ENCODE data around the gene SUV39H1. TPM values are rescaled to one million over a fixed set of nuclear protein-coding genes. Genes with fewer than 3 reads are reported as not detected.
A peak's percentile ranks its signal among the peaks of the same experiment; 100 is the strongest.

Gene SUV39H1
- total RNA-seq, 3 donors from 2014 or later (not counting 1 experiment from before 2014, with no cell fraction given), result 9.2 to 11.6 (median 11.0) TPM

DNA sequence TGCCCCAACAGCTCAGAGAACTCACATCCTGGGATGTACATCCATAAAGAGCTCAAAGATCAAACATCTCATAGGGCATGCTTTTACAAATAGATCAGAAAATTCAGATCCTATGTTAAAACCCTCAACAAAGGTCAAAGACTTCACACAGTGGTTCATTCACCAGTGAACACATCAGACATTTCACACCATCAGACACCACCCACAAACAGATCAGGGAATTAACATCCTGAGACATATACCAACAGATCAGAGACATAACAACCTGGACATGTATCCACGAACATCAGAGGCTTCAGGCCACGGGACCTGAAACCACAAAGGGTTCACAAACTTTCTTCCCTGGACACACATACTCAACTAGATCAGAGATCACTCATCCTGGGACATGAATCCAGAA, 23.4 kb downstream of the SUV39H1 start:
- intact Hi-C loops (cut with micrococcal nuclease), result loop anchor here (10.0 kb wide), 1 partner anchor 215 kb away; no protein-coding TSS in a partner anchor
- no peaks in the 10 kb centered on the region for H3K9me3 Mint-ChIP-seq
- H3K4me1 Mint-ChIP-seq, result peaks cover 21 to 40% of the 10 kb centered on the region in 2 donors
- TF ChIP-seq, protein P1, sequence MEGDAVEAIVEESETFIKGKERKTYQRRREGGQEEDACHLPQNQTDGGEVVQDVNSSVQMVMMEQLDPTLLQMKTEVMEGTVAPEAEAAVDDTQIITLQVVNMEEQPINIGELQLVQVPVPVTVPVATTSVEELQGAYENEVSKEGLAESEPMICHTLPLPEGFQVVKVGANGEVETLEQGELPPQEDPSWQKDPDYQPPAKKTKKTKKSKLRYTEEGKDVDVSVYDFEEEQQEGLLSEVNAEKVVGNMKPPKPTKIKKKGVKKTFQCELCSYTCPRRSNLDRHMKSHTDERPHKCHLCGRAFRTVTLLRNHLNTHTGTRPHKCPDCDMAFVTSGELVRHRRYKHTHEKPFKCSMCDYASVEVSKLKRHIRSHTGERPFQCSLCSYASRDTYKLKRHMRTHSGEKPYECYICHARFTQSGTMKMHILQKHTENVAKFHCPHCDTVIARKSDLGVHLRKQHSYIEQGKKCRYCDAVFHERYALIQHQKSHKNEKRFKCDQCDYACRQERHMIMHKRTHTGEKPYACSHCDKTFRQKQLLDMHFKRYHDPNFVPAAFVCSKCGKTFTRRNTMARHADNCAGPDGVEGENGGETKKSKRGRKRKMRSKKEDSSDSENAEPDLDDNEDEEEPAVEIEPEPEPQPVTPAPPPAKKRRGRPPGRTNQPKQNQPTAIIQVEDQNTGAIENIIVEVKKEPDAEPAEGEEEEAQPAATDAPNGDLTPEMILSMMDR (IDR thresholded peaks at IDR 0.05), result no peak
- H3K36me3 Mint-ChIP-seq, result no peaks in the 10 kb centered on the region
- peaks cover 35% of the 10 kb centered on the region for H3K4me1 ChIP-seq (ENCODE audit: control insufficient read depth, insufficient read depth, low read length)
- H3K27ac ChIP-seq (ENCODE audit: low read length), result peak overlapping the region; percentile 77
- H3K27me3 ChIP-seq (ENCODE audit: control insufficient read depth, insufficient read depth, low read length), result no peaks in the 10 kb centered on the region
- peak in 1 of 2 donors; percentile 32 for DNase-seq
- WGBS (ENCODE audit: insufficient coverage), result 33% methylated on average over 2 of the region's 2 CpGs
- no peaks in the 10 kb centered on the region for H3K36me3 ChIP-seq (ENCODE audit: control insufficient read depth, insufficient read depth, low read length)
- H3K27ac Mint-ChIP-seq, result no peak overlapping the region
- no peak overlapping the region for H3K4me3 ChIP-seq (ENCODE audit: low read length)
- no peaks in the 10 kb centered on the region for H3K9me3 ChIP-seq (ENCODE audit: control insufficient read depth, insufficient read depth, low read length)
- no peak overlapping the region for H3K4me3 Mint-ChIP-seq
- H3K27me3 Mint-ChIP-seq (ENCODE audit: low read depth in 2 of 2), result no peaks in the 10 kb centered on the region
- ATAC-seq, result peak; percentile 46 to 74 (median 65)

DNA sequence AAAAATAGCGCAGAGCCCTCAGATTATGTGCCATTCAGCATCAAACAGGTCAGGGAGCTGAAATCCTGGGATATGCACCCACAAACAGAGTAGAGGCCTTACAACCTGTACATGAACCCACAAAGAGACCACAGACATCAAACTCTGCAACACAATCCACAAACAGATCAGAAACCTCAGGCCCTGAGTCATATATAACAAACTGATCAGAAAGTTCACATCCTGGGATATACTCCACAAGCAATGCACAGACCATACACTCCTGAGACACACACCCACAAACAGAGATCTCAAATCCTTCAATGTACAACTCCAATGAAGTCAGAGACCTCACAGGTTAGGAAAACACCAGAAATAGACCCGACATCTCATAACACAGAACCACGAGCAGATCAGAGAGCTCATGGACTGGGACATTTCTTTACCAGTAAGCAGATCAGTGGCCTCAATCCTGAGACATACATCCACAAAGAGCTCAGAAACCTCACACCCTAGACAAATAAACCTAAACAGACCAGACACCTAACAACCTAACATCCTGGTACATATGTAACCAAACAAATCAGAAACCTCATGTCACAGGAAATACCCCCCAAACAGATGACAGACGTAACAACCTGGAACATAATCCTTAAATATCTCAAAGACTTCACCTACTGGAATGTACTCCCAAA, 24.2 kb downstream of the SUV39H1 start:
- peaks cover 31% of the 10 kb centered on the region for H3K4me1 ChIP-seq (ENCODE audit: control insufficient read depth, insufficient read depth, low read length)
- H3K4me3 ChIP-seq (ENCODE audit: low read length), result no peak overlapping the region
- Mint-ChIP-seq H3K27ac (no peak overlapping the region), H3K4me3 (no peak overlapping the region), H3K36me3 (no peaks in the 10 kb centered on the region), H3K9me3 (no peaks in the 10 kb centered on the region), H3K27me3 (ENCODE audit: low read depth in 2 of 2) (no peaks in the 10 kb centered on the region), H3K4me1 (peaks cover 14 to 37% of the 10 kb centered on the region in 2 donors)
- no peaks in the 10 kb centered on the region for H3K9me3 ChIP-seq (ENCODE audit: control insufficient read depth, insufficient read depth, low read length)
- H3K27ac ChIP-seq (ENCODE audit: low read length), result peak overlapping the region; percentile 77
- peak; percentile 62 to 75 (median 67) for ATAC-seq
- H3K27me3 ChIP-seq (ENCODE audit: control insufficient read depth, insufficient read depth, low read length), result no peaks in the 10 kb centered on the region
- TF ChIP-seq, protein P1 (IDR thresholded peaks at IDR 0.05), result no peak
- peak in 1 of 2 donors; percentile 49 for DNase-seq
- WGBS (ENCODE audit: insufficient coverage), result 40% methylated on average over 4 of the region's 4 CpGs
- no peaks in the 10 kb centered on the region for H3K36me3 ChIP-seq (ENCODE audit: control insufficient read depth, insufficient read depth, low read length)
- intact Hi-C loops (cut with micrococcal nuclease), result no loop called here

DNA sequence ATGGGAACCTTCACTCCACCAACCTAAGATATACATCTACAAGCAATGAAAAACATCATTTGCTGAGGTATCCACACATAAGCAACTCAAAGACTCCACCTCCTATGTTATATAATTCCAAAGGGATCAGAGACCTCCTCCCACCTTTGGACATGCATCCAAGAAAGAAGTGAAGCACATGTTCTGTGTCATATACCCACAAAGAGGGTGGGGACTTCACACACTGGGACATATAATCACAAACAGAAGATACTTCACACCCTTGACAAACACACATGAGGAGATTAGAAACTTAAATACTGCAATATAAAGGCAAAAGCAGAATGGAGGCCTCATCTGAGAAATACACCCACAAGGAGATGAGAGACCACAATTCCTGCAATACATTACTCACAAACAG, 25.4 kb downstream of the SUV39H1 start:
- TF ChIP-seq, protein P1 (IDR thresholded peaks at IDR 0.05), result no peak
- no peak overlapping the region for H3K4me3 Mint-ChIP-seq
- H3K27ac Mint-ChIP-seq, result no peak overlapping the region
- H3K27me3 ChIP-seq (ENCODE audit: control insufficient read depth, insufficient read depth, low read length), result no peaks in the 10 kb centered on the region
- peaks cover 18 to 37% of the 10 kb centered on the region in 2 donors for H3K4me1 Mint-ChIP-seq
- H3K9me3 ChIP-seq (ENCODE audit: control insufficient read depth, insufficient read depth, low read length), result no peaks in the 10 kb centered on the region
- peak overlapping the region; percentile 77 for H3K27ac ChIP-seq (ENCODE audit: low read length)
- H3K36me3 Mint-ChIP-seq, result no peaks in the 10 kb centered on the region
- no peaks in the 10 kb centered on the region for H3K36me3 ChIP-seq (ENCODE audit: control insufficient read depth, insufficient read depth, low read length)
- H3K4me3 ChIP-seq (ENCODE audit: low read length), result no peak overlapping the region
- intact Hi-C loops (cut with micrococcal nuclease), result no loop called here
- H3K27me3 Mint-ChIP-seq (ENCODE audit: low read depth in 2 of 2), result no peaks in the 10 kb centered on the region
- ATAC-seq (no peak), DNase-seq (no peak)
- peaks cover 30% of the 10 kb centered on the region for H3K4me1 ChIP-seq (ENCODE audit: control insufficient read depth, insufficient read depth, low read length)
- H3K9me3 Mint-ChIP-seq, result no peaks in the 10 kb centered on the region

DNA sequence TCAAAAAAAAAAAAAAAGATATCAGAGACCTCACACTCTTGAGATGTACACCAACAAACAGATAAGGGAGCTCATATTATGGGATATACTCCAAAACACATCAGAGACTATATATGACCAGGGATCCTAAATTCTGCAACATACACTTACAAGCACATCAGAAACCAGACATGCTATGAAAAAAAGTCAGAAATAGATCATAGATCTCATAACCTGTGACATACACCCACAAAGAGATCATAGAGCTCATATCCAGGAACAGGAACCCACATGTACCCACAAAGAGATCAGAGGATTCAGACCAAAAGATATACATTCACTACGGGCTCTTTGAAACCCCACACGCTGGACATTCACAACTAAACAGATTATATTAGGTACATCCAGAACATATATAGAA, 30.1 kb downstream of the SUV39H1 start:
- H3K4me1 Mint-ChIP-seq, result peaks cover 33 to 41% of the 10 kb centered on the region in 2 donors
- Histone ChIP-seq H3K27me3 (ENCODE audit: control insufficient read depth, insufficient read depth, low read length) (no peaks in the 10 kb centered on the region), H3K4me3 (ENCODE audit: low read length) (no peak overlapping the region), H3K36me3 (ENCODE audit: control insufficient read depth, insufficient read depth, low read length) (no peaks in the 10 kb centered on the region), H3K4me1 (ENCODE audit: control insufficient read depth, insufficient read depth, low read length) (peaks cover 18% of the 10 kb centered on the region), H3K27ac (ENCODE audit: low read length) (no peak overlapping the region), H3K9me3 (ENCODE audit: control insufficient read depth, insufficient read depth, low read length) (no peaks in the 10 kb centered on the region)
- DNase-seq, result peak in 1 of 2 donors; percentile 21
- intact Hi-C loops (cut with micrococcal nuclease), result no loop called here
- ATAC-seq, result no peak
- peak overlapping the region in 1 of 2 donors; percentile 27 for H3K27ac Mint-ChIP-seq
- no peak overlapping the region for H3K4me3 Mint-ChIP-seq
- no CpG with 5 or more reads among the region's 2 CpGs for WGBS (ENCODE audit: insufficient coverage)
- TF ChIP-seq, protein P1 (IDR thresholded peaks at IDR 0.05), result no peak
- H3K27me3 Mint-ChIP-seq (ENCODE audit: low read depth in 2 of 2), result no peaks in the 10 kb centered on the region
- H3K9me3 Mint-ChIP-seq, result no peaks in the 10 kb centered on the region
- no peaks in the 10 kb centered on the region for H3K36me3 Mint-ChIP-seq
